Endothelial cell (in vitro differentiated cells): ENCODE results near the gene CYP27C1. TPM values are rescaled to one million over a fixed set of nuclear protein-coding genes. Genes with fewer than 3 reads are reported as not detected.

Source experiments
- DNase-seq: peaks from one replicate; pipeline ENCODE4 v3.0.0; 2021; ENCODE audit warnings: low spot score
- H3K27ac Mint-ChIP-seq: one replicate; pipeline ENCODE4 v1.8.0; 2021; ENCODE audit warnings: mixed read lengths, inconsistent platforms; ENCODE audit not compliant: unreplicated experiment
- H3K27me3 Mint-ChIP-seq: one replicate; pipeline ENCODE4 v1.8.0; 2021; ENCODE audit warnings: mild to moderate bottlenecking, moderate library complexity, mixed read lengths, inconsistent platforms; ENCODE audit not compliant: unreplicated experiment
- H3K36me3 Mint-ChIP-seq: one replicate; pipeline ENCODE4 v1.8.0; 2021; ENCODE audit warnings: mild to moderate bottlenecking, low read depth, mixed read lengths, inconsistent platforms; ENCODE audit not compliant: unreplicated experiment
- H3K4me1 Mint-ChIP-seq: one replicate; pipeline ENCODE4 v1.8.0; 2021; ENCODE audit warnings: mild to moderate bottlenecking, mixed read lengths, inconsistent platforms; ENCODE audit not compliant: unreplicated experiment
- H3K4me3 Mint-ChIP-seq: one replicate; pipeline ENCODE4 v1.8.0; 2021; ENCODE audit warnings: mild to moderate bottlenecking, mixed read lengths, inconsistent platforms; ENCODE audit not compliant: unreplicated experiment
- H3K9me3 Mint-ChIP-seq: one replicate; pipeline ENCODE4 v1.8.0; 2021; ENCODE audit warnings: mixed read lengths, inconsistent platforms; ENCODE audit not compliant: unreplicated experiment
- total RNA-seq: library from RNA; stranded (reverse); fragmentation: NEBNext Ultra II Directional; extraction: Animal tissue kit (Norgen Biotek cat#: 25700); gene quantifications from one replicate; pipeline ENCODE4 v1.2.1, GENCODE V29; 2021; ENCODE audit not compliant: unreplicated experiment
- TF ChIP-seq, protein P1 (sequence below): fragments of 200-600 bp; sonication (generic); IDR thresholded peaks from one replicate; pipeline ENCODE4 v1.5.0; 2021; ENCODE audit warnings: antibody characterized with exemption; ENCODE audit not compliant: unreplicated experiment

CYP27C1 gene
- total RNA-seq, 1 donor from 2014 or later: 6.4 TPM

DNA sequence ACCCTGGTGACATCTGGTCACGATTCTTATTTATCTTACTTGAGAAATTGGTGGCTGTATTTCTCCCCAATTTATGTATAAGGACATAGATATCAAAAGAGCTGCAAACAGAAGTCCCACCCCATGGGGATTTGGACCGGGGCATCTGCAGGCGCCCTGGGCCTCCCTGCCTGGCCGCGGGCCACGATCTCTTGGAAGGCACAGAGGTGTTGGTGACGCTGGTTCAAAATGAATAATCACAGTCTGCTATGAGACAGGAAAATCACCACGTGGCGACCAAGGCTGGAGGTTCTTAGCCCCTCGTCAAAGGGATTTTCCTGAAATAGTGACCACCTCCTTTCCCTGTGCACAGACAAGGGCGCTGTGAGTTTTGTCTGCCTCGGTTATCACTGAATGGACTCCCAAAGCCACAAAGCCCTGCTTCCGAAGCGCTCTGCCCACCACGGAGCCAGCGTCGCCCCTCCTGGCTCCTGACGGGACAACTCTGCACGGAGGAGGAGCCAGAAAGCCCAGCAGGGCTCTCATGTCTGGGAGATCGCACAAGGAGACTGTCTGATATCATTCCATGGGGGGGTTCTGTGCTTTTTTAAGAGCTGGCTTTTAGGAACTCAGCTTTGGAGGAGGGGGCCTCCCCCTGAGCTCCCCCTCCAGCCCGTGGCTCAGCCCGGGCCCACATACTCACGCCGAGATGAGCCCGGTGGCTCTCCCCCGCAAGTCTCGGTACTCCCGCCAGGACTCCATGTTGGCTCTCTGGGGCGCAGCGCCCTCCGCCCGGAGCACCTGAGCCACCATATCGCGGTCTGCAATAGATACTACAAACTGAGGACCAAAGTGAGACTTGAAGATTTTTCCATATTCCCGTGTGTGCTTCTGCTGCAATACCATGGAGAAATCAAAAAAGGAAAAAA, 14.6 kb downstream of the CYP27C1 start:
- H3K4me1 Mint-ChIP-seq: peaks cover 4% of the 10 kb centered on the region
- peaks cover 1% of the 10 kb centered on the region for H3K27me3 Mint-ChIP-seq
- H3K9me3 Mint-ChIP-seq: no peaks in the 10 kb centered on the region
- H3K4me3 Mint-ChIP-seq: peak overlapping the region; percentile 65
- no peak overlapping the region for H3K27ac Mint-ChIP-seq
- TF ChIP-seq, protein P1, sequence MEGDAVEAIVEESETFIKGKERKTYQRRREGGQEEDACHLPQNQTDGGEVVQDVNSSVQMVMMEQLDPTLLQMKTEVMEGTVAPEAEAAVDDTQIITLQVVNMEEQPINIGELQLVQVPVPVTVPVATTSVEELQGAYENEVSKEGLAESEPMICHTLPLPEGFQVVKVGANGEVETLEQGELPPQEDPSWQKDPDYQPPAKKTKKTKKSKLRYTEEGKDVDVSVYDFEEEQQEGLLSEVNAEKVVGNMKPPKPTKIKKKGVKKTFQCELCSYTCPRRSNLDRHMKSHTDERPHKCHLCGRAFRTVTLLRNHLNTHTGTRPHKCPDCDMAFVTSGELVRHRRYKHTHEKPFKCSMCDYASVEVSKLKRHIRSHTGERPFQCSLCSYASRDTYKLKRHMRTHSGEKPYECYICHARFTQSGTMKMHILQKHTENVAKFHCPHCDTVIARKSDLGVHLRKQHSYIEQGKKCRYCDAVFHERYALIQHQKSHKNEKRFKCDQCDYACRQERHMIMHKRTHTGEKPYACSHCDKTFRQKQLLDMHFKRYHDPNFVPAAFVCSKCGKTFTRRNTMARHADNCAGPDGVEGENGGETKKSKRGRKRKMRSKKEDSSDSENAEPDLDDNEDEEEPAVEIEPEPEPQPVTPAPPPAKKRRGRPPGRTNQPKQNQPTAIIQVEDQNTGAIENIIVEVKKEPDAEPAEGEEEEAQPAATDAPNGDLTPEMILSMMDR: no peak
- DNase-seq: no peak
- peaks cover 5% of the 10 kb centered on the region for H3K36me3 Mint-ChIP-seq

DNA sequence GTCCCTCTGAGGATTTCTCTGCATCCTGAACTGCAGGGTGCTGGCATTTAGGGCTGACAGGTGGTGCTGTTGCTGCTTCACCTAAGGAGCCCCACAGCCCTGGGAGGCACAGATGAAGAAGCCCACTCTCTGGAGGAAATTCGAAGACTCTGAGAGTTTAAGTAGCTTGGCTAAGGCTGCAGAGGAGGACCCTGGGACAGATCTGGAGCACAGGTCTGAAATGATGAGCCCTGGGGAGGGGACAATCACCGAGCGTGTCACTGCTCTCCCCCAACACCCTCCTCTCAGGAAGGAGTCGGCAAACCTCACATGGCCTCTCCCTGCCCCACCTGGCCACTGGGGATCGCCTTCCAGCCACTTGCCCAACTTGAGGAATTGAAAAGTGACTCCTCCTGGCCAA, 18.6 kb downstream of the CYP27C1 start:
- Mint-ChIP-seq H3K4me1 (peaks cover 8% of the 10 kb centered on the region), H3K9me3 (no peaks in the 10 kb centered on the region), H3K27me3 (peaks cover 1% of the 10 kb centered on the region), H3K27ac (no peak overlapping the region), H3K4me3 (no peak overlapping the region), H3K36me3 (peaks cover 17% of the 10 kb centered on the region)
- DNase-seq: no peak
- TF ChIP-seq, protein P1: no peak

DNA sequence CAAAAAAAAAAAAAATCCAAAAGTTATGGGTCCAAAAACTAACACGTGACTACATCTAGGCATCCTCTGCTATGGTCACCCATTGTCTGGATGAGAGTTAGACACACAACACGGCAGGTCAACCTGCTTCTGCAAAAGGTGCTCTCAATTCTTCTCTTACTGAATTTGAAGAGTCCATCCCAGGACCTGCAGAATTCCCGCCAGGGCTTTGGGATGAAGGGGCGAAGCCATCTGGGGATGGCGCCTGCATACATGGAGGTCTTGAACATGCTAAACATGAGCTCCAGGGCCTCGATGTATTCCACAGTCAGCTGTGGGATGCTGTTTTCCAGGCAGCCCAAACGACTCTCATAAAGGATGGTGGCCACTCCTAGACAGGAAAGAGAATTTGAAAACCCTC, 19.1 kb downstream of the CYP27C1 start:
- Mint-ChIP-seq H3K4me3 (no peak overlapping the region), H3K9me3 (no peaks in the 10 kb centered on the region), H3K27ac (no peak overlapping the region), H3K4me1 (peaks cover 8% of the 10 kb centered on the region), H3K36me3 (peaks cover 17% of the 10 kb centered on the region), H3K27me3 (peaks cover 1% of the 10 kb centered on the region)
- TF ChIP-seq, protein P1: no peak
- no peak for DNase-seq

DNA sequence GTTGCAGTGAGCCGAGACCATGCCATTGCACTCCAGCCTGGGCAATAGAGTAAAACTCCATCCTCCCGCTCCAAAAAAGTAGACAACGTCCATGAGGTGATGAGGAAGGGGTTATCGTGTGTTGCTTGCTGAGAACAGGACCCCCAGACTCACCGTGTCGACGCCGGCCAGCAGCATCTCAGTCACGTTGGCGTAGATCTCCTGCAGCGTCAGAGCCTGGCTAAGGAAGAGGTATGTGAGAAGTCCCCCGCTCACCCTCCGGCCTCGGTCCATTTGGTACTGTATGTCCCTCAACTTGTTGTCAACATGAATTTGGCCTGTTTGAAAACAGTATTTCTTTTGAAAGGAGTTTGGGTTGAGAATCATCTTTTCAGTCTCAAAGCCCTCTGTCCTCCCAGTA, 20.9 kb downstream of the CYP27C1 start:
- Mint-ChIP-seq H3K36me3 (peaks cover 20% of the 10 kb centered on the region), H3K9me3 (no peaks in the 10 kb centered on the region), H3K4me1 (peaks cover 12% of the 10 kb centered on the region), H3K4me3 (no peak overlapping the region), H3K27me3 (no peaks in the 10 kb centered on the region), H3K27ac (no peak overlapping the region)
- DNase-seq: no peak
- TF ChIP-seq, protein P1: no peak
